Raji (cell line): Measurements from ENCODE around the gene SORBS2.

Experiments
- POLR2A ChIP-seq: IDR thresholded peaks from 2 replicates; pipeline ENCODE4 v1.6.1; 2011; ENCODE audit warnings: low read depth, low read length, control low read depth; ENCODE audit not compliant: insufficient read depth

Gene SORBS2

GRCh38 chr4:185669288-185669687 is 142.7 kb downstream of the SORBS2 start:
- no peak for TF ChIP-seq POLR2A

GRCh38 chr4:185666156-185666555 is 145.8 kb downstream of the SORBS2 start:
- TF ChIP-seq POLR2A: no peak

GRCh38 chr4:185665655-185666054 is 146.3 kb downstream of the SORBS2 start:
- TF ChIP-seq POLR2A: no peak

GRCh38 chr4:185664481-185664880 is 147.5 kb downstream of the SORBS2 start:
- TF ChIP-seq POLR2A: no peak

GRCh38 chr4:185662030-185662778 is 149.8 kb downstream of the SORBS2 start:
- no peak for TF ChIP-seq POLR2A

GRCh38 chr4:185660340-185660739 is 151.7 kb downstream of the SORBS2 start:
- TF ChIP-seq POLR2A: no peak

GRCh38 chr4:185657699-185658098 is 154.3 kb downstream of the SORBS2 start:
- no peak for TF ChIP-seq POLR2A

- no peak for TF ChIP-seq POLR2A
Observed at GRCh38 chr4:185657183-185657582, 154.8 kb downstream of the SORBS2 start.

- no peak for TF ChIP-seq POLR2A
Observed at GRCh38 chr4:185656467-185656931, 155.5 kb downstream of the SORBS2 start.

- no peak for TF ChIP-seq POLR2A
Observed at GRCh38 chr4:185654965-185655554, 156.9 kb downstream of the SORBS2 start.

- no peak for TF ChIP-seq POLR2A
Observed at GRCh38 chr4:185654311-185654710, 157.7 kb downstream of the SORBS2 start.

- no peak for TF ChIP-seq POLR2A
Observed at GRCh38 chr4:185651851-185652250, 160.1 kb downstream of the SORBS2 start.

GRCh38 chr4:185651137-185651677 is 160.8 kb downstream of the SORBS2 start:
- TF ChIP-seq POLR2A: no peak

- no peak for TF ChIP-seq POLR2A
Observed at GRCh38 chr4:185648631-185649030, 163.4 kb downstream of the SORBS2 start.

GRCh38 chr4:185645403-185645802 is 166.6 kb downstream of the SORBS2 start:
- TF ChIP-seq POLR2A: no peak

GRCh38 chr4:185644408-185644807 is 167.6 kb downstream of the SORBS2 start:
- TF ChIP-seq POLR2A: no peak
